Retina (tissue), 1 donor: Measurements from ENCODE around the gene HOXC12.

Source experiments
- DNase-seq: peaks from one replicate; pipeline ENCODE4 v3.0.0-alpha.2; 2016

The HOXC12 gene

DNA sequence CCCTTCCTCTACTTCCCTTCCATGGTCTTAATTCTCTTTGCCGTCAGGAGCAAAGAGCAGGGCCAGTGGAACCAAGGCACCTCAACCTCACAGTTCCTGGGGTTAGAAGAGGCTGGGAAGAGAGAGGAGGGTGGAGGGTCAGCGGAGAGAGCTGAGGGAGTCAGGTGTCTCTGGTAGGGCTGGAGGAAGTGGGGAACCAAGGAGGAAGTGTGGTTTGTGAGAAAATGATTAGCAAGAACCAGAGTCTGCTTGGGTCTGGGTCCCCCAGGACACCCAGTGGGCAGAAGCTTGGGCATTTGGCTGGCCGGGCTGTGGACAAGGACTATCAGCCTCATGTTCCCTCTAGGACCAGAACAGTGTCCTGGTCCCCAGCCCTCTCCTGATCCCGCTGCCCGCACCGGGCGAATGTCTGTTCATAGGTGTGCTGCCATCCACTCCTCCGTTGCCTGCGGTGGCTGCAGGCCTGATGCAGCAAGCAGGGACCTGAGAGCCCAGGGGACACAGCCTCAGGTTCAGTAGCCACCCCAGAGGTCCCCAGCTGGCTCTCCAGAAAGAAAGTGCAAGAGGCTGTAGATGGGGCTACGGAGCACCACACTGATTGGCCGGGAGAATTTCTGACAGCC, 2.3 kb downstream of the HOXC12 start:
- no peak for DNase-seq

DNA sequence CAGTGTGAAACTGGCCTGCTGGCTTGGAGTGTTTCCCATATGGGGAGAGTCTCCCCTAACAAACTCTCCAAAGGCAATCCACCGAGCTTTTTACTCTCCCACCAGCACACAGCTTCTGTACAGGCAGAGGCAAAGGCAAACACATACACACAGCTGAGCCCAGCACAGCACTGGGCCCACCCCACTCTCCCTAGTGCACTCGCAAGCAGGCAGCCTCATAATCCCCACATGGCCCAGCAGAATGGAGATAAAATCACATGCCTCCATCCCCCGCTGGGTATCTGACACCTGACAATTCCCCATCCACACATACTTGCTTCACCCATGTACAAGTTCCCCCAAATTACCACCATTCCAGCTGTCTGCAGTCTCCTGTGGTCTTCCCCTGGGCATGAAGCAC, 3.4 kb downstream of the HOXC12 start:
- no peak for DNase-seq

DNA sequence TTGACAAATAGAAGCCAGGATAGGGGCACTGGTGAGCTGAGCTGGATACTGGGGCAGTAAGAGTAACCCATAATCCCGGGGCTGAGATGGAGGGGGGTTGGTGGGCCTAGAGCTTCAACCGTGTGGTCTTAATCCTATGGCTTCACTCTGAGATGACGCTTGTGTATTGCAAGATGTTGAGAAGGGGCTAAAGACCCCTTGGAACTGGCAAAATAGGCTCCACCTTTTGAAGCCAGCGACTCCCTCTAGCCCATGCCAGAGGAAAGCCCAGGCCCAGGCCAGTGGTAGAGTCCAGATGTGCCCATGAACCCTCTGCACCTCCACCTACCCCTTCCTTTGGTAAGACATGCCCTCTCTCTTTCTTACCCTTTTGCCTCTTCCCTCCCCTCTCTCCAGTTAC, 4.6 kb downstream of the HOXC12 start:
- DNase-seq, result no peak

DNA sequence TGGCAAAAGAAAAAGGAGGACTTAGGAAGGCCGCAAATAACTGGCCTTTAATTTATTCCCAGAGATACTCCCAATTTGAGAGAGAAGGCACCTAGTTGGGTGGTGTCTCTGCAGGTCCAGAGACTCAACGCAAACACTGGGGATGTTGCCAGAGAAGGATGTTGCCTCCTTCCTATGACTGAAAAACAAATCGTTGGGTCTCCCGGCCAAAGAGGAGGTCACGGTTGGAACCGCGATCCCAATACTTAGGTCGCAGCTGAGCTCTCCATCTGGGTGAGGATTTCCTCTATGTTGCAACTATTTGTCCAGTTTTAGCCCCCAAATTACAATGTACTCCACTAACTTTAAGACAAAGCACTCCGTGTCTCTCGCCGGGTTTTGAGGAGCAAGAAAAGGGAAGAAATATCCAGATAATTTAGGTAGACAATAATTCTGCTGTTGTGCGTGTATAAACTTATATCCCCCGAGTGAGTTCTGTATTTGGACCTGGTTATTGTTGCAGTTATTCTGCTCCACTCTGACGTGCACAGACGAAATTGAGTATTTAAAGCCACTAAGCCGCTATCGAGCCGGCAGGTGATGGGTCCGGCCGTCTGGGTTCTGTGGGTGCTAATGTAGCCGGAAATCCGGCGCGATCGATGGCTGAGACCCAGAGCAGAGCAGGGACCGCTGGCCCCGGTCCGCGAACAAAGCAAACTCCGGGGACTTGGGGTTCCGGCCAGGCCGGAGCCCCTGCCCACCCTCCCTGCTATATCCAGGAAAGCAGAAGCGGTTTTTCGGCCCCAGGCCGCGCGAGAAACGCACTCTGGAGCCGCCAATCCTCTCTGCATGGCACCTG, 5.7 kb downstream of the HOXC12 start:
- no peak for DNase-seq

DNA sequence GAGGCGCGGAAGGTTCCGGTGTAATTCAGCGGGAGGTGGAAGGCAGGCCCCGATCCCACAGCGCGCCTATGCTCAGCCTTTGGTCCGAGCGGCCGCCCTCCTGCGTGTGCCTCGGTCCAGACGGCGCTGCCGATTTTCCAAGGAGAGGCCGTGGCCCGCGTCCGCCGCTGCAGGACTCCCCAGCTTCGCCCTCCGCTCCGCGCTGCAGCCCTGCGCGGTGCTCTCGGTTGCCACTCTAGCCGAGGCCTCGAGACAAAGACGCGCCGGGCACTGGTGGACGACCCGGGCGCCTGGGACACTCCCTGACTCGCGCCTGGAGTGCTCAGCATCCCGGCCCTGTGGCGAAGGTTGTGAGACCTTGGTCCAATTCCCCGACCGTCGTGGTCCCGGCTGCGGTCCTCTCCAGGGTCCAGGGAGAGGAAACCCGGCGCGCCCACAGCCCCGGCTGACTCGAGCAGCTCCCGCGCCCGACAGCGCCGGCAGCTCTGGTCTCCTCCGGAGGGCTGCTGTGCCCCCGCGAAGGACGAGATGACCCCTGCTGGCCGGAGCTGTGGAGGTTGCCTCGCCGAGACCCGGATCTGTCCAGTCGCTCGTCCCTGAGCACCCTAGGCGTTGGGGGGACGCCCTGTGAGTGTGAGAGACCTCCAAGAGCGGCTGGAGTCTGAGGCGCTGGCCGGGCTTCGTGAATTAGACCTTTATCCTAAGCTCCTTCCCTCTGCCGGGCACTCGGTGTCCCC, 6.5 kb downstream of the HOXC12 start:
- DNase-seq, result peak; percentile 78

DNA sequence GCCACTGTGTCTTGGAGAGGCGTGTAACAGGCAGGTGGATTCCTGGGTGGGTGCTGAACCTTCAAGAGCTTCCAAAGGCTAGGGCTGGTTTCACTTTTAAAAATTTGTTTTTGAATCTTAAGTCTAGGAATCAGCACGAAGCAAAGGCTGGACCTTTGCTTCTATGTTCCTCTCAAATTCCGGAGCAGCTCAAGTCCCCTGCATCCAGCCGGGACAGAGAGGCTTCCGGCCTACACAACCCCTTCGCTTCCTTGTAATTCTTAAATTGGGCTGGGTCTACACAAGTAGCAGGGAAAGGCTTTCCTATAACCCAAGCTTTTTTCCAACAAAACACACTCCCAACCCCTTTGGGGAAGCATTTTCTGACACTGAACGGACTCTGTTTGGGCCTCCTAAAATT, 8.3 kb downstream of the HOXC12 start:
- no peak for DNase-seq

DNA sequence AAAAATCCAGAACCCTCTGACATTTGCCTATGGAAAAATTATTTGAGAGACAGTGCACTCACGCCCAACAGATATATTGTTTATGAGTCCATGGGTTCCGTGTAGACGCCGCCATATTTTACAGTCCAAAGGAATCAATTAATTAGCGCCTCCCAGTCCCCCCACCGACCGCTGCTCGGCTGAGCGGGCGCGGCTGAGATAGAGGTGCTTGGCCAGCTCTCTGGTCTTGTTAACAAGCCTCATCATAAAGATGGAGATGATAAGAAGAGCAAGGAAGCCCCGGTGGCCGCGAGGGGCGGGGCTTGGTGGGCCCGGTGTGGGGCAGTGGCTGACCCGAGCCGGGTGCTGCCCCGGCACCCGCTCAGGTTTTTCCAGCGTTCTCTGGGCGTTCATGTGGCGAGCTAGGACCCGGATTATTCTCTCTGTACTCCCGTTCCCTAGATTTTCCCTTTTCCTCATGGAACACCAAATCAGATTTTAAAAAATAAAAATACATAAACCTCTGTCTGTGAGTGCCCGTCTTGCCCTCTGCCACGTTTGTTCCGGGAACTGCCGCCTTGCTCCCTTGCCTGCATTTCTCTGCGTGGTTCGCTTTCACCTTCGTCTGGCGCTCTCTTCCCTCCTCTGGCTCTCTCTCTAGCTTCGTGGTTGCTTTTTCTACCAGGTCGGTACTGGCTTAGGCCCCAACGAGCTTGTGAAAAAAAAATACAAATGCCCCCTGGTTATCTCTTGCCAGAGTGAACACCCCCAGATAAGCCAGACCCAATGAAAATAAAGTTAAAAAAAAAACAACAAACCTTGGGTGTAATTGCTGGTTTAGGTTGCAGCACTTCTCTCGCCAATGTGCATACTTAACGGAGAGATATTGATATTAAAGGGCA, 9.0 kb downstream of the HOXC12 start:
- no peak for DNase-seq

DNA sequence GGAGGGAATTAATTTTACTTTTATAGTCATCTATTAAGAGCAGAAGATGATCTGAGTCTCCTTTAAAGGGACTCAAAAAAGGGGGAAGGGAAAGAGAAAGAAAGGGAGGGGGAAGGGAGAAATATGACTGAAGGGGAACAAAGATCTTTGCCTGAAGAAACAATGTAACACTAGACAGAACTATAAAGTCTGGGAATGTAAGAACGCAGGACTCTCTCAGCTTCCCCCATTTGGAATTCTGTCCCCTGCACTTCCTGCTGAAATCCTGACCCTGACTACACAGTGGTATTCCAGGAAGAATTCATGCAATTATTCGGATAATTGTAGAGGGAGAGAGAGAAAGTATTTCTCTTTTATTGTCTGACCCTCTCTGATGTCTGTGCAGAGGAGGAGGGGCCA, 9.6 kb downstream of the HOXC12 start:
- no peak for DNase-seq

DNA sequence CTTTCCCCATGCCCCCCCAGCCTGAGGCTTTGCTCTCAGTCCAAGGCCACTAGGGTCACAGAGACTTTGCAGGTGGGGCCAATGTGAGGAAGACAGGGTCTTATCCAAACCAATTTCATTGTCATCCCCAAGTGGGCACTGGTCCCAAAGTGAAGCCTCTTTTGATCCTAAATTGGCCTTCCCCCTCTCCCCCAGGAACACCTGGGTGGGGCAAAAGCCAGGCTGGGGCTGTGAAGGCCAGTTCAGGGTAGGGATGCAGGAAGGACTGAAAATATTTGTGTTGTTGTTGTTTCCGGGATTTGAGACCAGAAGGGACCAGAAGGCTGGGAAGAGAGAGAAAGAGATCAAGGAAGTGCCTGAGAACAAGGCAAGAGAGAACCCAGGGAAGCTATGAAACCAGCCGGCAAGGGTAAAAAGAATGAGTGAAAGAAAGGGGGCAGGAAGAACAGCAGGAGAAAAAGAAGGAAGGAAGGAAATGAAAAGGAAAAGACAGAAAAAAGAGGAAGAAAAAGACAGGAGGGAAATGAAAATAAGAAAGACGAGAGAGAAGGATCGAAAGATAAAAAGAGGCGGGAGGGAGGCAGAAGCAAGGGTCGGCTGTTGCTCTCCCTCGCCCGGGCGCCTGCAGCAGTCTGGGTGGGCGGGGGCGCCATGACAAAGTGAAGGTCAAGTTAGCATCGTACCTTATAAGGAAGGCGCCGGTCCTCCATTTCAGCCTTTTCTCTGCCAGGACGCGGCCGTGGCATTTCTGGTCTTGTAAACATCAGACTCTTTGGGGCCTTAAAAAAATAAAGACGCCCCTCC, 10.8 kb downstream of the HOXC12 start:
- DNase-seq, result no peak

DNA sequence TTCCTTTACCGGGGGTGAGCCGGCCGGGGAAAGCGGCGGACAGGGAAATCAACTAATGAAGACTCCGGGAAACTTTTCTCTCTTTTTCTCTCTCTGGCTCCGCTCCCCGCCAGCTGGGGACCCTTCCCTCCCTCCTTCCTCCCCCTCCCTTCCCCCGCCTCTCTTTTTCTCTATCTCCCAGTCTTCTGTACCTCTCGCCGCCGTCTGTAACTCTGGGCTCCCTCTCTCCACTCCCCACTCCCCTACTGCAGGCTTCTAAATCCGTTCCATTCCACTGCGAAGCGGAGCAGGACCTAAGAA, 11.3 kb downstream of the HOXC12 start:
- DNase-seq, result no peak

DNA sequence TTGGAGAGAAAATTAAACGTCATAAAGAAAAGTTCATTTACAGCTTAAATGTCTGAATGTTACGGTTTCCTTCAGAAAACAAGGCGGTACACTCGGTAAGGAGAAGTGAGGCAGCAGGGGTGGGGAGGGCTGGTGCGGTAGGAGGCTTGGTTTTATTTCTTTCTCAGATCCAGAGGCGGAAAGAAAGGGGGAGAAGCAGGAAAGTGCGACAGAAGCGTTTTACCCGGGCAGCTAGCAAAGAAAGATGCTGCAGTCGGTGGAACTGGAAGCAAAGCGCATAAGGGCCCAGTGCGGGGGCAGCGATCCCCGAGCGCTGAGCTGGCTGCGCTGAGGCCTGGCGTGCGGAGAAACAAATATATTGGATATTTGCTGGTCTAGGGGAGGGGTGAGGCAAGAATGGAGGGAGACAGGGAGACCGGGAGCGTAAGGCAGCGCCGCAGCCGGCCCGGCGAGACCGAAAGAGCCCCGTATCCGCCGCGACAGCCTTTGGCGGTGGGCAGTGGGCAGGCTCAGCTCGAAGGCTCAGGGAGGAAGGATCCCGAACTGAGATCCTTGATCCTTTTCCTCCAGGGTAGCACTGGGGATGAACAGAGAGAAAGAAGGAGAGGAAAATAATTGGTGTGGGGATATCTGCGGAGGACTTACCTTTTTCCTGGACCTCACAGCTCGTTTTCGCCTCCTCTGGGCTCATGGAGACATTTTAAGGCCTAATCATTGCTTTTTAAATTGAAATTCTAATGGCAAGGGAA, 11.9 kb downstream of the HOXC12 start:
- peak; percentile 75 for DNase-seq

DNA sequence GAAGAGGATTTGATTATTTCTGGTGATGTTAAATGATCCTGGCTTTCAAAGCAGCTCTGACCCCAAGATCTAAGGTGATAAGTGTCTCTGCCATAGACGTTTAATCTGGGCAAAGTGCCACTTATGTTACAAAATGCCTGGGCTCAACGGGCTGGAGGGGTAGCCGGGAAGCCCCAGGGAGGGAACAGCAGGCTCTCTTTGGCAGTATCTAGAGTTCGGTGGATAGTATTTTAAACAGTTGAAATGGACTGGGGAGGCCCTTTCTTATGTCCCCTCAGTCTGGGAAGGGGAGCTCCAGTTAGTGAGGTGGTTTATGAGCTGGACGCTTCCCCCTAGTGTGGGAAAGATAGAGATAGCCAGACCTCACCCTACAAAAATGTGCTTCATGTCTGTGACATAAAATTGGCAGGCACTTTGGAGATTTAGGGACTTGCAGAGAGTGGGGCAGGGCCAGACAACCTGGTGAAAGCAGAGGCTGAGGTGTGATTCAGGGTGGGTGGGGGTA, 12.8 kb downstream of the HOXC12 start:
- no peak for DNase-seq

DNA sequence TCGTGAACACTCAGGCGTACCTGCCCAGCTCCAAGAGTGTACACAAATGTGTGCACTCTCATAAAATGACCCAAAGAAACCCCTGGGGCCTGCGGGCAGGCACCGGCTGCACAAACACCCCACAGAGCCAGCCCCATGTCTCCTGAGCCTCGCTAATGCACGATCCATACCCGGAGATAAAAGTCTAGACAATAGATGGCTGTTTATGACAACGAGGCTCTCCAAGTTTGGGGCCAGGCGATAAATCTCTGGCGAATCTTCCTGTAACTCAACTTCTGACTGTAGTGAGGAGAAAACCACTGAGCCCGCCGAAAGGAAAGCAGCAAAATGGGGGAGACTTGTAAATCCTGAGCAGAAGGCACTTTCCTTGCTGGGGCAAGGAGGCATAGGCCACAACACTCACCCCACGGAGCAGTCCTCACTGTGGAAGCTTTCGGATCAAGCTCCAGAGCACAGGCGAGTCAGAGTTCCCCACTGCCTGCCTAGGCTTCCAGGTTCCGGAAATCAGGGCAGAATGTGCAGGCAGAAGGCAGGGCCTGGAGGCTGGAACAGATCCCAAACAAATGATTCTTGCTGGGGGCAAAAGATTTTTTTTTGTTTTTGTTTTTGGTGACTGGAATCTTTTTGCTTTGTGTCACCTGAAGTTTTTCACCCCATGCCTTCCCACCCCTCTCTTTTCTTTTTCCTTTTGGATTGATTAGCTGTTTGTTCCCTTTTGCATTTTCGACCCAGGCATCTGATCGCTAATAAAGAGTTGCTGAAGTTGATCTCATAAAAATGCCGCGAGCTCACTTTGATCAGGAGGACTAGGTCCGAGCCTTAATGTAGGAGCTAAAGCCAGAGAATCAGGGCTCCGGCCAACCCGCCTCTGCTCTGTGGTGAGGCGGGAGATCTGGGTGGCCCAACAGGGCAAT, 13.8 kb downstream of the HOXC12 start:
- no peak for DNase-seq

DNA sequence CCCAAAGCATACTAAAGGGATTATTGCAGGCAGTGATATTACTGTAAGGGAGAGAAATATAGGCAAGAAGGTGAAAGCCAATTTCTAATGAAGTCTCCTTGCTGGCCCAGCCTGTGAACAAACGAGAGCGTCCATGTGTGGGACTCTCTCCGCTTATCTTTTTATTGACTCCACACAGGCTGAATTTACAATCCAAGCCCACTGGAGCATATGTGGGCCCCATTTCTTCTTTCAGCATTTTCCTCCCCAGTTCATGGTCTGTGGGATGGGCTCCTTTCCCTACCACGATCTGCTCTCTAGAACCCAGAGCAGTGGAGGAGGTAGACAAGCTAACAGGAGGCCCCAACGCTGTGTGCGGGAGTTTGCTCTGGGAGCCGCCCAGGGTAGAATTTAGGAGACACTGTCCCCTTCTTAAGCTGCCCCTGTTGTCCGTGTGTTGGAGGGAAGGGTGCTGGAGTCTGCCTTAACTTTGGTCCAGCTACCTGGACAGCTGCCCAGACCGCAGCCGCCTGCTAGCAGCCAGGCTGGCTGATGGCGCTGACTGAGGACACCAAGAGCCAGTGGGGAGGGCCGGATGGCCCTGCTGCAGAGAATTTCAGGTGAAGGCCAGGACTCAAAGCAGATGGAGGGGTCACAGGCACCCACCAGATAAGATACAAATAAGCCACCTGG, 15.0 kb downstream of the HOXC12 start:
- DNase-seq, result no peak

DNA sequence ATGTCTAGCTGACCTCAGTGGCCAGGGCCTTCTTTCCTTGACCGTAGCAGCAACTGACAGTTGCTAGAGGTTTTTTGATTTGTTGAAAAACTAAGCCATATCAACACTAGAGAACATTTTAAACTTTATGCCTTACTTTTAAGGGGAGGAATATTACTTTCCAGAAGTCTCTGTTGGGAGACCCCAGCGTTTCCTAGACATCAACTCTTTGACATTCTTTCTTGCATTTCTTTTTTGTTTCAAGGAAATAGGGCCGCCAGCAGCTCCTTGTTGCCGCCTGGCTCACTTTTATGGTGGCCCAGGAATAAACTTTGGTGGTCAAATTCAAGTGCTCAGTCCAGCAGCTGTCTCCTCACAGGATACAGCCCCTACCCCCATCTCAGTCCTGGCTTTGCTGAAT, 15.7 kb downstream of the HOXC12 start:
- no peak for DNase-seq

DNA sequence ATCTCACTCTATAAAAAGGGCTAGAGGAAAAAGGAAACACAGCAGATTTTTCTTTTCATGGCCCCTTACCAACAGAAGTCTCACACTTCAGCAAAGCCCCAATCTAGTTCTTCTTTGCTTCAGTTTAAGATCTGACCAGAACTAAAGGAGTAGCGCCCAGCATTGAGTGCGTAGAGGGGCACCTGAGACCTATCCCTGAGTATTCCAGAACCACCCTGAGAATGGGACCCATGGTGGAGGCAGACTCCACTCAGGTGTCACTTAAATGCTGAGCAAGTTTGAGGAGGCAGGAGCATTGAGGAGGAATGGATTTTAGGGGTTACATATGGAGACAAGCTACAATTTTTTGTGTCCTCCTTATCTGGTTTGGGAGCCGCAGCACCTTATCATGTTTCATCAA, 16.4 kb downstream of the HOXC12 start:
- DNase-seq, result no peak

DNA sequence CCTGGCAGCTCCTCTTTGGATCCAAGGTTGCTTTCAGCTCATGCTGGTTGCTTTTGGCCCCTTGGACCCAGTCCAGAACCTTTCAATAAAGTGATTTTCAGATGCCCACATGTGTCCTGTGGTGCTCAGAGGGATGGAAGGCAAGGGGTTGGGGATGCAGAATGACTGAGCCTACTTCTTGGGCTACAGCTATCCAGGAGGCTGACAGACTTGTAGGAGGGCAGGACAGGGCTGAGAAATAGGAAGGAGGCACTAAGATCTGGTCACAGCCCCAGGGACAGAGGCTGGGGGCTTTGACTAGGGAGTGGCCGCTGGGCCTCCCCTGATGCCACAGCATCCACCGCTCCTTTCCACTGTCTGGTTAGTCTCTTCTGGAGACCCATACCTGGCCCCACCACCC, 17.0 kb downstream of the HOXC12 start:
- DNase-seq, result no peak

DNA sequence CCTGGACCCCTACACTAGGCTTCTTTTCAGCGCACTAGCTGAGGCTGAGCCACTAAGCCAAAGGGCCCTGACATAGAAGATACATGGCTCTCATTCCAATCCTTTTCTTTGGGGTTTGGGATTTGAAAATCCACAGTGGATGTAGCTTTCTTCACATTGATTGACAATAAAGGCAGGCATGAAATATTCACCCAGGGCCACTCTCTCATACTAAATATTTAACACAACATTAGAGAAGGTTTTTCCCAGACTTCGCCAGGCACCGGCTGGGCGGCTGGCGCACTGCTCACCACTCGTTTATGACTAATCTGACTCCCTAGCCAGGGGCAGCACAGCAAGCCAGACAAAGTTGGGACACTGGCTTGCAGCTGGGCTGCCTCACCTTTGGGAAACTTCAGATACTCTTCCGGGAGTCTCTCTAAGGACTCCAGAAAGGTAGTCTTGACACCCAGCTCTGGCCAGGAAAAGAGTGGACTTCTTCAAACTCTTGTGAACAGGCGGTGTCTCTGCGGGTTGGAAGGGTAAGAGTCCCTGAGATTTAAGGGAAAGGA, 17.5 kb downstream of the HOXC12 start:
- DNase-seq, result no peak

DNA sequence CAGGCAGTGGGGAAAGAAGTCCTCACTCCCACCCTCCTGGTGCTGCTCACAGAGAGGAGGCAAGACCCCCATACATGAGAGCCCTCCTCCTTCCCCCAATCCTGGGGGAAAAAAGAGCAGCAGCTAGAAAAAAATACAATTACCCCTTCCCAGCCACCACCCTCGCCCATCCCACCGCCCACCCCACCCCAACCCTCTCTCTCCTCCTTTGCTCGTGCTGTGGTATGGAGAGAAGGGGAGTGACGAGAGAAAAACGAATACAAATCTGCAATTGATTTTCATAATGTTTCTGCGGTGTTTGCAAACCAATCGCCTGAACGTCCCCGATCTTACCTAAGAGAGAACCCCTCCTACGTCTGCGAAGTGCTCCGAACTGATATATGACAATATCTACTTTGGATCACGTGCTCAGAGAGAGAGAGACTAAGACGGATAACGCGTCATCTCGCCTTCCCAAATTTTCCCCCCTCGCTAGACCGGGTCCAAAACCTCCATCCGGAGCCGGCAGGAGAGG, 18.1 kb downstream of the HOXC12 start, which contains the start of gene HOXC11:
HOXC11 (plus strand) TSS at position 405 of the 514 bp plus-strand sequence. CDS start 116 bp downstream, outside the sequence.
- DNase-seq, result no peak
